Pancreas (tissue), 10 donors: Measurements from ENCODE around the gene ARV1. TPM values are rescaled to one million over a fixed set of nuclear protein-coding genes. Genes with fewer than 3 reads are reported as not detected.

Experiments
- ATAC-seq, 4 donors: fragments of 200-7000 bp; cut with Tn5 transposase; one replicate each; pipeline versions ENCODE4 v1.8.0 to v1.9.1; 2020; ENCODE audit warnings: mild to moderate bottlenecking in 4 of 4, moderate library complexity in 4 of 4
- DNase-seq, 6 donors: peaks; one replicate each; pipeline ENCODE4 v3.0.0-alpha.2; 2020
- FAIRE-seq: peaks from 2 replicates; lab custom pipeline; 2012; peaks lifted over from hg19 to GRCh38; lab: Jason Lieb, UNC
- H3K27ac ChIP-seq, 4 donors: fragments of 200-600 bp; sonication (generic); 1 replicate in 3 of 4; 2 replicates in 1 of 4; pipeline versions ENCODE4 v1.5.0 to v1.8.0; 2020
- H3K27me3 ChIP-seq, 4 donors: fragments of 200-600 bp; one replicate each; pipeline ENCODE4 v1.8.0; 2021
- H3K36me3 ChIP-seq, 3 donors: fragments of 200-600 bp; sonication (generic) in 1 of 3; one replicate each; pipeline versions ENCODE4 v1.5.0 to v1.8.0; 2020 to 2021
- H3K4me1 ChIP-seq, 3 donors: fragments of 200-600 bp; one replicate each; pipeline ENCODE4 v1.8.0; 2021
- H3K4me3 ChIP-seq, 4 donors: fragments of 200-600 bp; sonication (generic) in 2 of 4; one replicate each; pipeline versions ENCODE4 v1.5.0 to v1.8.0; 2020 to 2021
- H3K9me3 ChIP-seq, 4 donors: fragments of 200-600 bp; one replicate each; pipeline ENCODE4 v1.8.0; 2021
- CTCF ChIP-seq, 4 donors: fragments of 200-600 bp; sonication (generic) in 3 of 4; IDR thresholded peaks; one replicate each; pipeline versions ENCODE4 v1.5.0 to v1.8.0; 2021; ENCODE audit warnings: antibody characterized with exemption in 4 of 4
- WGBS, 2 donors: extraction: QIAGEN DNeasy Blood & Tissue Kit; methylation state at CpG; one replicate each; pipeline ENCODE4 v1.1.7; 2013; 5-methylcytosine and 5-hydroxymethylcytosine counted together
- intact Hi-C, 3 donors: fragments of 100-400 bp; cut with DNase I; formaldehyde crosslinking; loops; one replicate each; pipeline versions ENCODE4 v1.11.1 to v1.14.2; 2022
- polyA plus RNA-seq, 2 donors: library from polyadenylated mRNA; stranded (reverse); fragments of 200-250 nt; gene quantifications; one replicate each; pipeline ENCODE4 v1.2.3, GENCODE V29; 2013
- total RNA-seq, 6 donors: library from RNA; stranded (reverse); fragmentation: NEBNext Ultra II Directional in 4 of 6; extraction: Animal tissue kit (Norgen Biotek cat#: 25700) in 4 of 6; gene quantifications; one replicate each; pipeline versions ENCODE4 v1.2.1 to v1.2.4, GENCODE V29; 2021 to 2023
- donor health status: healthy with polysubstance abuse.
- donor health status: DM: no; HTN: no; CAD: no; lungs with moderate emphysema.
- donor health status: DM: no; HTN: no; CAD: no.
- donor health status: control.
- donor health status: control.
- donor health status: Bipolar disorder and iron deficiency.
- donor health status: DM: yes; HTN: yes; CAD: no.
- donor health status: DM: no; HTN: no; CAD: no.
- donor health status: DM: no; HTN: no; CAD: no.
- donor health status: DM: yes; HTN: yes; CAD: no.

The ARV1 gene
- total and polyA plus RNA-seq, 8 donors = 7.4 to 20.1 (median 9.0) TPM

- FAIRE-seq (no peak), ATAC-seq (no peak), DNase-seq (no peak)
- WGBS, 2 donors = 90 to 95% methylated on average over 1 of the region's 1 CpG
- Histone ChIP-seq H3K4me3 (no peak overlapping the region), H3K4me1 (no peaks in the 10 kb centered on the region), H3K9me3 (no peaks in the 10 kb centered on the region), H3K36me3 (no peaks in the 10 kb centered on the region), H3K27me3 (no peaks in the 10 kb centered on the region), H3K27ac (no peak overlapping the region)
- no peak for TF ChIP-seq CTCF (IDR thresholded peaks at IDR 0.05)
- intact Hi-C loops = no loop called here
Measured at GRCh38 chr1:230948301-230948700, 30.6 kb upstream of the ARV1 start.

GRCh38 chr1:230948903-230949302 lies 30.0 kb upstream of the ARV1 start:
- 83 to 86% methylated on average over 3 of the region's 3 CpGs for WGBS, 2 donors
- no peaks in the 10 kb centered on the region for H3K4me1 ChIP-seq
- TF ChIP-seq CTCF (IDR thresholded peaks at IDR 0.05) = no peak
- ATAC-seq (no peak), DNase-seq (no peak), FAIRE-seq (no peak)
- no peaks in the 10 kb centered on the region for H3K36me3 ChIP-seq
- H3K9me3 ChIP-seq = no peaks in the 10 kb centered on the region
- H3K4me3 ChIP-seq = no peak overlapping the region
- no peaks in the 10 kb centered on the region for H3K27me3 ChIP-seq
- H3K27ac ChIP-seq = no peak overlapping the region
- intact Hi-C loops = no loop called here

- intact Hi-C loops = no loop called here
- no peak for DNase-seq
- no peak for TF ChIP-seq CTCF (IDR thresholded peaks at IDR 0.05)
- H3K4me1 ChIP-seq = no peaks in the 10 kb centered on the region
- ATAC-seq = no peak
- H3K9me3 ChIP-seq = no peaks in the 10 kb centered on the region
- 41 to 43% methylated on average over 3 of the region's 3 CpGs for WGBS, 2 donors
- no peak for FAIRE-seq
- H3K27me3 ChIP-seq = no peaks in the 10 kb centered on the region
- H3K27ac ChIP-seq = no peak overlapping the region
- no peak overlapping the region for H3K4me3 ChIP-seq
- H3K36me3 ChIP-seq = no peaks in the 10 kb centered on the region
Measured at GRCh38 chr1:230950404-230950803, 28.5 kb upstream of the ARV1 start.

GRCh38 chr1:230957580-230957989 lies 21.3 kb upstream of the ARV1 start:
- no peak for TF ChIP-seq CTCF (IDR thresholded peaks at IDR 0.05)
- ATAC-seq = no peak
- Histone ChIP-seq H3K4me3 (no peak overlapping the region), H3K27ac (no peak overlapping the region), H3K9me3 (no peaks in the 10 kb centered on the region), H3K4me1 (peaks cover 0 to 5% (median 0%) of the 10 kb centered on the region in 3 donors), H3K27me3 (no peaks in the 10 kb centered on the region), H3K36me3 (no peaks in the 10 kb centered on the region)
- no peak for FAIRE-seq
- no peak for DNase-seq
- WGBS, 2 donors = 94 to 98% methylated on average over 4 of the region's 4 CpGs
- intact Hi-C loops = no loop called here

DNA sequence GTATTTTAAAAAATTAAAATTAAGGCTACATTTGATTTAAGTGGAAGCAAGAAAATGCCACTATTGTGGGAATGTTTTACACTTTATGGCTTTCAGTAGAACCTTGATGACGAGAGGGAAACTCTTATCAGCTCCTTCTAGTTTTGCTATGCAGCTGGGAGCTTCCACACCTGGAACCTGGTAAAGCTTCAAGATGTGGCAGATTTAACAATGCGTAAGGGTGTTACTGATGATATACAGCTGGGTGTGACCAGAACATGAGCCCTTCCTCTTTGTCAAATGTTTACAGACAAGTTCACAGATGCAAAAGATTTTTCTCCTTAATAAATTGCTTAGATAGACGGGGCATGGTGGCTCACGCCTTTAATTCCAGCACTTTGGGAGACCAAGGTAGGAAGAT lies 20.5 kb upstream of the ARV1 start:
- ATAC-seq = peak in 2 of 4 donors; percentile 55 to 80
- Histone ChIP-seq H3K4me3 (no peak overlapping the region), H3K9me3 (no peaks in the 10 kb centered on the region), H3K4me1 (peaks cover 0 to 5% (median 0%) of the 10 kb centered on the region in 3 donors), H3K27ac (no peak overlapping the region), H3K27me3 (no peaks in the 10 kb centered on the region), H3K36me3 (no peaks in the 10 kb centered on the region)
- intact Hi-C loops = no loop called here
- FAIRE-seq = no peak
- DNase-seq = peak in 1 of 6 donors; percentile 23
- WGBS, 2 donors = 62 to 67% methylated on average over 4 of the region's 4 CpGs
- no peak for TF ChIP-seq CTCF (IDR thresholded peaks at IDR 0.05)
